GM23338 (cell line): ENCODE data around the gene DIAPH3. TPM values are rescaled to one million over a fixed set of nuclear protein-coding genes. Genes with fewer than 3 reads are reported as not detected.

Source experiments
- ATAC-seq: fragments of 200-7000 bp; cut with Tn5 transposase; 3 replicates; pipeline ENCODE4 v1.9.1; 2020
- DNase-seq: peaks from one replicate; pipeline ENCODE4 v3.0.0-alpha.2; 2015; ENCODE audit warnings: low spot score
- H2AFZ ChIP-seq: fragments of 200-600 bp; sonication (generic); 2 replicates; pipeline ENCODE4 v1.8.0; 2016; ENCODE audit warnings: antibody characterized with exemption, mild to moderate bottlenecking, moderate library complexity
- H3F3A ChIP-seq: fragments of 200-600 bp; sonication (generic); replicated peaks from 2 replicates; pipeline ENCODE4 v1.8.0; 2017; ENCODE audit warnings: antibody characterized with exemption, mixed run types, low read depth
- H3K27ac ChIP-seq: fragments of 200-600 bp; sonication (generic); 2 replicates; pipeline ENCODE4 v1.6.1; 2016; ENCODE audit warnings: low read depth
- H3K27me3 ChIP-seq: fragments of 200-600 bp; sonication (generic); 2 replicates; pipeline ENCODE4 v1.8.0; 2016; ENCODE audit warnings: mild to moderate bottlenecking, mixed run types, moderate library complexity; ENCODE audit not compliant: insufficient read depth
- H3K36me3 ChIP-seq: fragments of 200-600 bp; sonication (generic); 2 replicates; pipeline ENCODE4 v1.8.0; 2016; ENCODE audit warnings: mild to moderate bottlenecking; ENCODE audit not compliant: insufficient read depth
- H3K4me1 ChIP-seq: fragments of 200-600 bp; sonication (generic); 2 replicates; pipeline ENCODE4 v1.8.0; 2016; ENCODE audit warnings: mild to moderate bottlenecking, moderate library complexity; ENCODE audit not compliant: insufficient read depth
- H3K4me2 ChIP-seq: fragments of 200-600 bp; sonication (generic); 2 replicates; pipeline ENCODE4 v1.7.1; 2017; ENCODE audit warnings: mixed run types
- H3K4me3 ChIP-seq: fragments of 200-600 bp; sonication (generic); 2 replicates; pipeline ENCODE4 v1.6.1; 2016; ENCODE audit warnings: mixed run types
- H3K79me2 ChIP-seq: fragments of 200-600 bp; sonication (generic); replicated peaks from 2 replicates; pipeline ENCODE4 v1.8.0; 2017; ENCODE audit warnings: mild to moderate bottlenecking; ENCODE audit not compliant: insufficient read depth
- H3K9me2 ChIP-seq: fragments of 200-600 bp; sonication (generic); 2 replicates; pipeline ENCODE4 v1.8.0; 2017; ENCODE audit not compliant: insufficient read depth
- H4K20me1 ChIP-seq: fragments of 200-600 bp; sonication (generic); replicated peaks from 2 replicates; pipeline ENCODE4 v1.8.0; 2017; ENCODE audit warnings: mild to moderate bottlenecking; ENCODE audit not compliant: insufficient read depth
- H3K27ac Mint-ChIP-seq: 2 replicates; pipeline ENCODE4 v1.8.0; 2020; ENCODE audit warnings: inconsistent platforms, mild to moderate bottlenecking, moderate library complexity, mixed read lengths
- H3K27me3 Mint-ChIP-seq: 3 replicates; pipeline ENCODE4 v1.8.0; 2022; ENCODE audit warnings: low read depth, mild to moderate bottlenecking, moderate library complexity, mixed read lengths, inconsistent platforms; ENCODE audit not compliant: insufficient read depth, poor library complexity
- H3K36me3 Mint-ChIP-seq: 3 replicates; pipeline ENCODE4 v1.8.0; 2021; ENCODE audit warnings: low read depth, mild to moderate bottlenecking, inconsistent platforms, moderate library complexity, mixed read lengths
- H3K4me1 Mint-ChIP-seq: 3 replicates; pipeline ENCODE4 v1.8.0; 2020; ENCODE audit warnings: mild to moderate bottlenecking, inconsistent platforms, mixed read lengths
- H3K4me3 Mint-ChIP-seq: 3 replicates; pipeline ENCODE4 v1.8.0; 2021; ENCODE audit warnings: moderate library complexity, mild to moderate bottlenecking, inconsistent platforms, mixed read lengths
- H3K9me3 Mint-ChIP-seq: 3 replicates; pipeline ENCODE4 v1.8.0; 2020; ENCODE audit warnings: moderate library complexity, mild to moderate bottlenecking, inconsistent platforms, mixed read lengths
- CREB1 ChIP-seq: fragments of 250-450 bp; sonication (Bioruptor Pico); IDR thresholded peaks from 2 replicates; pipeline ENCODE4 v1.5.0; 2020; ENCODE audit warnings: low read depth, mild to moderate bottlenecking, moderate library complexity
- CTCF ChIP-seq, 2 experiments: fragments of 200-600 bp in 1 of 2; sonication (generic) in 1 of 2; conservative IDR thresholded peaks; 2 replicates each; pipeline versions ENCODE4 v1.5.1 to v1.6.1; 2016 to 2017; ENCODE audit warnings: antibody characterized with exemption in 2 of 2, low read depth in 2 of 2, mild to moderate bottlenecking in 2 of 2, moderate library complexity in 1 of 2
- ETS1 ChIP-seq: IDR thresholded peaks from 2 replicates; pipeline ENCODE4 v1.6.1; 2016; ENCODE audit warnings: antibody characterized with exemption
- EZH2 ChIP-seq: fragments of 200-600 bp; sonication (generic); IDR thresholded peaks from one replicate; pipeline ENCODE4 v1.8.0; 2017; ENCODE audit warnings: antibody characterized with exemption, mild to moderate bottlenecking, low read depth; ENCODE audit not compliant: unreplicated experiment
- EZH2phosphoT487 ChIP-seq: fragments of 200-600 bp; sonication (generic); IDR thresholded peaks from one replicate; pipeline ENCODE4 v1.8.1; 2018; ENCODE audit warnings: antibody characterized with exemption; ENCODE audit not compliant: unreplicated experiment
- JUNB ChIP-seq: IDR thresholded peaks from one replicate; pipeline ENCODE4 v1.6.1; 2016; ENCODE audit warnings: antibody characterized with exemption; ENCODE audit not compliant: unreplicated experiment
- REST ChIP-seq: IDR thresholded peaks from one replicate; pipeline ENCODE4 v1.6.1; 2018; ENCODE audit warnings: antibody characterized with exemption; ENCODE audit not compliant: unreplicated experiment
- ZNF114 ChIP-seq: fragments of 250-450 bp; sonication (Bioruptor Pico); IDR thresholded peaks from 2 replicates; pipeline ENCODE4 v1.5.0; 2020; ENCODE audit warnings: mild to moderate bottlenecking, moderate library complexity
- ZNF331 ChIP-seq: fragments of 250-450 bp; sonication (Bioruptor Pico); IDR thresholded peaks from 2 replicates; pipeline ENCODE4 v1.5.0; 2020; ENCODE audit warnings: low read depth, mild to moderate bottlenecking, moderate library complexity
- polyA plus RNA-seq: library from polyadenylated mRNA; unstranded; fragments of >200 nt; fragmentation: Nextera tagmentation; extraction: Ambion mirVana; gene quantifications from 2 replicates; pipeline ENCODE4 v1.2.1, GENCODE V29; 2016
- total RNA-seq: library from RNA; depleted of rRNA; stranded (reverse); fragments of >200 nt; shearing (Covaris generic); gene quantifications from 2 replicates; pipeline ENCODE4 v1.2.3, GENCODE V29; 2014
- TF ChIP-seq, protein P1 (sequence below): fragments of 250-450 bp; sonication (Bioruptor Pico); IDR thresholded peaks from 2 replicates; pipeline ENCODE4 v1.5.0; 2020; ENCODE audit warnings: mild to moderate bottlenecking, moderate library complexity

The DIAPH3 gene
- total and polyA plus RNA-seq, 2 experiments from 2014 or later, result 23.4 to 30.2 TPM

- no peak for TF ChIP-seq ZNF331
- TF ChIP-seq CTCF (conservative IDR thresholded peaks at IDR 0.05; ENCODE audit: low read depth in 2 of 2), result no peak
- no peak for TF ChIP-seq ETS1
- no peak for TF ChIP-seq REST
- no peak for TF ChIP-seq CREB1 (CRISPR knock-in tag)
- no peak for TF ChIP-seq EZH2
Observed at GRCh38 chr13:59873309-59873708, 290.4 kb downstream of the DIAPH3 start (continued).

- no peaks in the 10 kb centered on the region for H3K27me3 ChIP-seq
- no peaks in the 10 kb centered on the region for H3K27me3 Mint-ChIP-seq
- no peak overlapping the region for H3K27ac Mint-ChIP-seq
- no peak overlapping the region for H3K4me3 ChIP-seq
- no peak for DNase-seq
- ATAC-seq, result no peak
- no peaks in the 10 kb centered on the region for H4K20me1 ChIP-seq
- H3K4me3 Mint-ChIP-seq, result no peak overlapping the region
- no peak overlapping the region for H3K4me2 ChIP-seq
- H3K36me3 ChIP-seq, result no peaks in the 10 kb centered on the region
- no peak overlapping the region for H3K27ac ChIP-seq
- no peaks in the 10 kb centered on the region for H3F3A ChIP-seq
- no peaks in the 10 kb centered on the region for H3K36me3 Mint-ChIP-seq
- peaks cover 14% of the 10 kb centered on the region for H3K4me1 ChIP-seq
- peaks cover 19% of the 10 kb centered on the region for H3K4me1 Mint-ChIP-seq
- no peaks in the 10 kb centered on the region for H3K9me2 ChIP-seq
- no peaks in the 10 kb centered on the region for H3K9me3 Mint-ChIP-seq
- no peak overlapping the region for H2AFZ ChIP-seq
- no peaks in the 10 kb centered on the region for H3K79me2 ChIP-seq
- no peak for TF ChIP-seq CTCF (conservative IDR thresholded peaks at IDR 0.05; ENCODE audit: low read depth in 2 of 2)
- TF ChIP-seq, protein P1, sequence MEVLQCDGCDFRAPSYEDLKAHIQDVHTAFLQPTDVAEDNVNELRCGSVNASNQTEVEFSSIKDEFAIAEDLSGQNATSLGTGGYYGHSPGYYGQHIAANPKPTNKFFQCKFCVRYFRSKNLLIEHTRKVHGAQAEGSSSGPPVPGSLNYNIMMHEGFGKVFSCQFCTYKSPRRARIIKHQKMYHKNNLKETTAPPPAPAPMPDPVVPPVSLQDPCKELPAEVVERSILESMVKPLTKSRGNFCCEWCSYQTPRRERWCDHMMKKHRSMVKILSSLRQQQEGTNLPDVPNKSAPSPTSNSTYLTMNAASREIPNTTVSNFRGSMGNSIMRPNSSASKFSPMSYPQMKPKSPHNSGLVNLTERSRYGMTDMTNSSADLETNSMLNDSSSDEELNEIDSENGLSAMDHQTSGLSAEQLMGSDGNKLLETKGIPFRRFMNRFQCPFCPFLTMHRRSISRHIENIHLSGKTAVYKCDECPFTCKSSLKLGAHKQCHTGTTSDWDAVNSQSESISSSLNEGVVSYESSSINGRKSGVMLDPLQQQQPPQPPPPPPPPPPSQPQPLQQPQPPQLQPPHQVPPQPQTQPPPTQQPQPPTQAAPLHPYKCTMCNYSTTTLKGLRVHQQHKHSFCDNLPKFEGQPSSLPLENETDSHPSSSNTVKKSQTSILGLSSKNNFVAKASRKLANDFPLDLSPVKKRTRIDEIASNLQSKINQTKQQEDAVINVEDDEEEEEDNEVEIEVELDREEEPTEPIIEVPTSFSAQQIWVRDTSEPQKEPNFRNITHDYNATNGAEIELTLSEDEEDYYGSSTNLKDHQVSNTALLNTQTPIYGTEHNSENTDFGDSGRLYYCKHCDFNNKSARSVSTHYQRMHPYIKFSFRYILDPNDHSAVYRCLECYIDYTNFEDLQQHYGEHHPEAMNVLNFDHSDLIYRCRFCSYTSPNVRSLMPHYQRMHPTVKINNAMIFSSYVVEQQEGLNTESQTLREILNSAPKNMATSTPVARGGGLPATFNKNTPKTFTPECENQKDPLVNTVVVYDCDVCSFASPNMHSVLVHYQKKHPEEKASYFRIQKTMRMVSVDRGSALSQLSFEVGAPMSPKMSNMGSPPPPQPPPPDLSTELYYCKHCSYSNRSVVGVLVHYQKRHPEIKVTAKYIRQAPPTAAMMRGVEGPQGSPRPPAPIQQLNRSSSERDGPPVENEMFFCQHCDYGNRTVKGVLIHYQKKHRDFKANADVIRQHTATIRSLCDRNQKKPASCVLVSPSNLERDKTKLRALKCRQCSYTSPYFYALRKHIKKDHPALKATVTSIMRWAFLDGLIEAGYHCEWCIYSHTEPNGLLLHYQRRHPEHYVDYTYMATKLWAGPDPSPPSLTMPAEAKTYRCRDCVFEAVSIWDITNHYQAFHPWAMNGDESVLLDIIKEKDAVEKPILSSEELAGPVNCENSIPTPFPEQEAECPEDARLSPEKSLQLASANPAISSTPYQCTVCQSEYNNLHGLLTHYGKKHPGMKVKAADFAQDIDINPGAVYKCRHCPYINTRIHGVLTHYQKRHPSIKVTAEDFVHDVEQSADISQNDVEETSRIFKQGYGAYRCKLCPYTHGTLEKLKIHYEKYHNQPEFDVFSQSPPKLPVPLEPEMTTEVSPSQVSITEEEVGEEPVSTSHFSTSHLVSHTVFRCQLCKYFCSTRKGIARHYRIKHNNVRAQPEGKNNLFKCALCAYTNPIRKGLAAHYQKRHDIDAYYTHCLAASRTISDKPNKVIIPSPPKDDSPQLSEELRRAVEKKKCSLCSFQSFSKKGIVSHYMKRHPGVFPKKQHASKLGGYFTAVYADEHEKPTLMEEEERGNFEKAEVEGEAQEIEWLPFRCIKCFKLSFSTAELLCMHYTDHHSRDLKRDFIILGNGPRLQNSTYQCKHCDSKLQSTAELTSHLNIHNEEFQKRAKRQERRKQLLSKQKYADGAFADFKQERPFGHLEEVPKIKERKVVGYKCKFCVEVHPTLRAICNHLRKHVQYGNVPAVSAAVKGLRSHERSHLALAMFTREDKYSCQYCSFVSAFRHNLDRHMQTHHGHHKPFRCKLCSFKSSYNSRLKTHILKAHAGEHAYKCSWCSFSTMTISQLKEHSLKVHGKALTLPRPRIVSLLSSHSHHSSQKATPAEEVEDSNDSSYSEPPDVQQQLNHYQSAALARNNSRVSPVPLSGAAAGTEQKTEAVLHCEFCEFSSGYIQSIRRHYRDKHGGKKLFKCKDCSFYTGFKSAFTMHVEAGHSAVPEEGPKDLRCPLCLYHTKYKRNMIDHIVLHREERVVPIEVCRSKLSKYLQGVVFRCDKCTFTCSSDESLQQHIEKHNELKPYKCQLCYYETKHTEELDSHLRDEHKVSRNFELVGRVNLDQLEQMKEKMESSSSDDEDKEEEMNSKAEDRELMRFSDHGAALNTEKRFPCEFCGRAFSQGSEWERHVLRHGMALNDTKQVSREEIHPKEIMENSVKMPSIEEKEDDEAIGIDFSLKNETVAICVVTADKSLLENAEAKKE (CRISPR knock-in tag), result no peak
- no peak for TF ChIP-seq JUNB
- no peak for TF ChIP-seq ZNF114 (CRISPR knock-in tag)
- no peak for TF ChIP-seq EZH2phosphoT487
- TF ChIP-seq ZNF331, result no peak
Observed at GRCh38 chr13:59867867-59868266, 295.9 kb downstream of the DIAPH3 start.
